ENCODE measurements around the gene OPTN.

OPTN gene

DNA sequence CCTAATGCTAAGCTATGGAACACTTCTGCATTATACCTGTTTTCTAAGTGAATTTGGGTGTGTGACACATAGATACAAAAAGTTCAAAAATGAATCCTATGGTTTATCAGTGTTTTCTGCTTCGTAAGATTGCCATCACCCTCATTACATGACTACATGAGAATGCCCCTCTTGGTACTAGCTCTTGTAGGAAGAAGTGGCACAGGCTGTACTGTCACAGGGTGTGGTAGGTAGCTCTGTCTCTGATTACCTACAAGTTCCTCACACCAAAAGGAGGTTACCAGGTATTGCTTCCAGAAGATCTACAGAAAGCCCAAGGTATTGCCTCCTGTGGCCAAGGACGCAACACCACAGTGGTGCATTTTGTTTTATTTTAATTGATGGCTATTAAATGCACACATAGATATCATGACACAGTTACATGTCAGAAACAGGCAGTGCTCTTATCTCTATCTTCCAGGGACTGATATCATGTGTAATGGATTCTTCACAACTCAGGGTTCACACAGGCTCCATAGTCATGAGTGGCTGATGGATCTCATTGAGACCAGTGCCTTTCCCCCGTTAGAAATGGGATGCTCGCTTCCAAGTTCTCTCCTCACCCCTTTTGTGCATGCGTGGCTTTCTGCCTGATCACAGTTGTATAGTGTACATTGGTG is 6.6 kb downstream of the OPTN start:
- no peak for TF ChIP-seq FOXP2 (optimal IDR thresholded peaks at IDR 0.05; ENCODE audit: control extremely low read depth, extremely low read length, insufficient read depth)
- no peak for TF ChIP-seq EZH2 (IDR thresholded peaks at IDR 0.05)
- TF ChIP-seq POLR2AphosphoS5 (IDR thresholded peaks at IDR 0.05; ENCODE audit: borderline replicate concordance, low read depth, low read length): no peak
- Histone ChIP-seq H3K9ac (ENCODE audit: insufficient read length) (no peak overlapping the region), H3K9me3 (ENCODE audit: low read depth, low read length) (no peaks in the 10 kb centered on the region), H3K27ac (no peak overlapping the region), H3K4me3 (no peak overlapping the region), H3K36me3 (ENCODE audit: insufficient read depth, low read length) (no peaks in the 10 kb centered on the region)
- DNase-seq (ENCODE audit: low read depth, low spot score): no peak

DNA sequence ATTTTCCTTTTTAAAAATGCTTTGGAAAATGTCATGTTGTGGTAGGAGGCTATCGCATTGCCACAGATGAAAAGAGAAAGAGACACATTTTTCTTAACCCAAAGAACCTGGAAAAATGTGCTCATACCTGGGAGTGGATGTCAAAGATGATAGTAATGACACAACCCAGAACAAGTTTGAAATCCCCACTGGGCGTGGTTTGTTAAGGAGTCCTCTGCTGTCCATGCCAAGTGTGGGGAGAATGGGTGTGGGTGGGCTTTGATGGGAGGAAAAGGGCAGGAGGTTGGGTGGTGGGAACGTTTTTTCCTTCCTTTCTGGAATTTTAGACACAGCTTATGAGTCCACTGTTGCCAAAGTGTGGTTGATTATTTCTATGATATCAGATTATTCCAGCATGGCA is 10.9 kb downstream of the OPTN start:
- Histone ChIP-seq H3K36me3 (ENCODE audit: insufficient read depth, low read length) (no peaks in the 10 kb centered on the region), H3K9ac (ENCODE audit: insufficient read length) (no peak overlapping the region), H3K27ac (no peak overlapping the region), H3K4me3 (no peak overlapping the region), H3K9me3 (ENCODE audit: low read depth, low read length) (no peaks in the 10 kb centered on the region)
- TF ChIP-seq EZH2 (IDR thresholded peaks at IDR 0.05) (no peak), FOXP2 (optimal IDR thresholded peaks at IDR 0.05; ENCODE audit: control extremely low read depth, extremely low read length, insufficient read depth) (no peak)
- no peak for DNase-seq (ENCODE audit: low read depth, low spot score)

DNA sequence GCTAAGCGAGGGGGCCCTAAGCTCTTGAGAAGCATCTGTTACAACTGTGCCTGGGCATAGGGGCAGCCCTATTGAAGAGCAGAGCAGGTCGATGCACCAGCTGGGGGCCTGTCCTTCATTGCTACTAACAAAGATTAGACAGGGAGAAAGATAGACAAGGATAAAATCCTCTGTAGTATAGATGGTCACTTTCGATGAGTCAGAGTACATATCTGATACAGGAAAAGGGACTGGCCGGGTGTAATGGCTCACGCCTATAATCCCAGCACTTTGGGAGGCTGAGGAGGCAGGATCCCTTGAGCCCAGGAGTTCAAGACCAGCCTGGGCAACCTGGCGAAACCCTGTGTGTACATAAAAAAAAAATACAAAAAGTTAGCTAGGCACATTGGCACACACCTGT is 13.6 kb downstream of the OPTN start:
- Histone ChIP-seq H3K9me3 (ENCODE audit: low read depth, low read length) (no peaks in the 10 kb centered on the region), H3K4me3 (no peak overlapping the region), H3K27ac (no peak overlapping the region), H3K36me3 (ENCODE audit: insufficient read depth, low read length) (no peaks in the 10 kb centered on the region), H3K9ac (ENCODE audit: insufficient read length) (no peak overlapping the region)
- TF ChIP-seq FOXP2 (optimal IDR thresholded peaks at IDR 0.05; ENCODE audit: control extremely low read depth, extremely low read length, insufficient read depth): no peak
- no peak for DNase-seq (ENCODE audit: low read depth, low spot score)

DNA sequence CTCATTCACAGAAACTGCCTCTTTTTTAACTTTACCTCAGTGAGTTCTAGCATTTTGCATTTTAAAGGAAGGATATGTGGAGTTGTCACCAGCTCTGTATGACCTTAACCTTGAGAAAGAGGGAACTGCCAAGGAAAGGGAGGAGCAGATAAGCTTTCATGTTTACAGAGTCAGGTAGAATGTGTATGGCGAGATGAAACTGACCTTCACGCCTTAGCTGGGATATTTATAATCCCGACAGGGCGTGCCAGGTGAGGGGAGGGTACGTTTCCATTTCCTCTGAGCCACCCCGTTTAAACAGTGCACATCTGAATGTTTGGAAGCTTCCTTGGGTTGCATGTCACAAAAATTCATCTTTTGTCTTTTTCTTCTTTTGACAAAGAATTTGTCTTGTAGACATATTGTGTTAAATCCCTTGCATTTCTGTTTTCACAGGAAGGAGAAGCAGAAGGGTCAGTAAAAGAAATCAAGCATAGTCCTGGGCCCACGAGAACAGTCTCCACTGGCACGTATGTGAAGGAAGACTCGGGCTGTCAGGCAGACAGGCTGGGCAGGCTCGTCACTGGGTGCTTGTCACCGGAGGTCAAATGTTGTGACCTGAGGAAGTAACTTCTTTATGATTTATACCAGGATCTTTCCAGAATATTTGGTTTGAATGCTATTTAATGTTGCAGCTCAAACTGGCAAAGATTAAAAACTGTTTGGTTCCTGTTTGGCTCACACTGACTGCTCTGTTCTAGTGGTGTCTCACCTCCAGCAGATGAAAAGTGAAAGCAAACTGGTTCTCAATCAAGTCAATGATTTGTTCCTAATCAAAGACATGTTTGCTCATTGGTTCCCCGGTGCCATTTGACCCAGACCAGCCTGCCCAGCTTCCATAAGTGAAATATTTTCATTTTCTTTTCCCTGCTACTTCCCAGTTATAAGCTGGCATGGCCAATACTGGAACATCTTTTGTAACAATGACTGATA is 16.2 kb downstream of the OPTN start:
- DNase-seq (ENCODE audit: low read depth, low spot score): no peak
- no peak for TF ChIP-seq FOXP2 (optimal IDR thresholded peaks at IDR 0.05; ENCODE audit: control extremely low read depth, extremely low read length, insufficient read depth)
- no peak for TF ChIP-seq POLR2AphosphoS5 (IDR thresholded peaks at IDR 0.05; ENCODE audit: borderline replicate concordance, low read depth, low read length)
- Histone ChIP-seq H3K9me3 (ENCODE audit: low read depth, low read length) (no peaks in the 10 kb centered on the region), H3K27ac (no peak overlapping the region), H3K9ac (ENCODE audit: insufficient read length) (no peak overlapping the region), H3K4me3 (no peak overlapping the region), H3K36me3 (ENCODE audit: insufficient read depth, low read length) (no peaks in the 10 kb centered on the region)

DNA sequence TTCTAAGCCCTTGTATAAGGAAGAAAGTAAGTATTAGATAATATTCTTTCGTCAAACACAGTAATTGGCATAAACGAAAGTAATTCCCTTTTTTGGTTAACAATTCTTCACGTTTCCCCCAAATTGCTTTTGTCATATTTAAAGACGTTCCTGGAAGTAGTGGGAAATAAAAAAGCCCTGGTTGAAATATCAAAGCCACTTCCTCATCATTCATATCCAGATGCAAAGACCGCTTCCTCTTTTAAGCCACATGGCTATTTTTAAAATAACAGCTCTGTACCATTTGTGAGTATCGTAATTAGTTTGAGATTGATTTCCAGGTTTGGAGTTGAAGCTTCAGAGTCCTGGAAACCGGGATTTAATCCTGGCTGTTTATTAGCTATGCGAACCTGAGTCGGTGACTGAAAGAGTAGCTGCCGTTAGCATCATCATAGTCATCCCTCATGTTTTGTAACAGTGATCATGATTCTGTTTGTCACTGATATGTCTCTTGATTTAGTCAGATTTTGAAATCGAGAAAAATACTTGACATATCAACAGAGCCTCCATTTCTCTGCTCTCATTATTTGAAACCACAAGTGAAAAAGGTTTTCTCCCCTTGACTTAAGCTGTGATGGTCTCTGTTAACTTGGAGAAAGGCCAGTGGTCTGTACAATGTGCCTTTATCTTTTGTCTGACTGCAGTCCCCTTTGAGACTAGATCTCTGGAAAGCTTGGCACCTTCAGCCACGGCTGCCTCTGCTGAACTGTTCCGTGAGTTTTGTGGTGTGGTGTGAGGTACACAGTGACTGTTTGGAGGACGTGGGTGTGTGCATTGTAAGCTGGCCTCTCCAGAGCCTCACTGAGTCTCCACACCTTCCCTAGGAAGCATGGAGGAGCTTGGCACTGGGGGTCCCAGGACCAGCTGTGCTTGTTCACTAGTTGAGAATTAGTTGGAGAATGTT is 18.1 kb downstream of the OPTN start:
- no peak for DNase-seq (ENCODE audit: low read depth, low spot score)
- Histone ChIP-seq H3K4me3 (no peak overlapping the region), H3K9me3 (ENCODE audit: low read depth, low read length) (no peaks in the 10 kb centered on the region), H3K27ac (no peak overlapping the region), H3K36me3 (ENCODE audit: insufficient read depth, low read length) (no peaks in the 10 kb centered on the region), H3K9ac (ENCODE audit: insufficient read length) (no peak overlapping the region)
- TF ChIP-seq EZH2 (IDR thresholded peaks at IDR 0.05) (no peak), POLR2AphosphoS5 (IDR thresholded peaks at IDR 0.05; ENCODE audit: borderline replicate concordance, low read depth, low read length) (no peak), FOXP2 (optimal IDR thresholded peaks at IDR 0.05; ENCODE audit: control extremely low read depth, extremely low read length, insufficient read depth) (no peak)

DNA sequence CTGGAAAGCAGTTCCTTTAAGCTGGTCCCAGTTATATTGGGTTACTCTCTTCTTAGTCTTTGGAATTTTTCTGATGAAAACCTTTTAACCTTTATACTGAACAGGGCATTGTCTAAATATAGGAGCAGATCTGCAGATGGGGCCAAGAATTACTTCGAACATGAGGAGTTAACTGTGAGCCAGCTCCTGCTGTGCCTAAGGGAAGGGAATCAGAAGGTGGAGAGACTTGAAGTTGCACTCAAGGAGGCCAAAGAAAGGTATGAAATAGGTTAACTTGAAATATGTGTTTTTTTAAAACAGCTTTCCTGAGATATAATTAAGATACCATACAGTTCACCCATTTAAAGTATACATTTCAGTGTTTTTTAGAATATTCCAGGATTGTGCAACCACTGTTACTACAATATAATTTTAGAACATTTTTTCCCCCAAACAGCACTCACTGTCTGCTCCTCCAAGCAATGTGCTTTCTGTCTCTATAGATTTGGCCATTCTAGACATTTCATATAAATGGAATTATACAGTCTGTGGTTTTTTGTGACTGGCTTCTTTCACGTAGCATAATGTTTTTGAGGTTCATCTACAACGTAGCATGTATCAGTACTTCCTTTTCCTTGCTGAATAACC is 18.9 kb downstream of the OPTN start:
- TF ChIP-seq POLR2AphosphoS5 (IDR thresholded peaks at IDR 0.05; ENCODE audit: borderline replicate concordance, low read depth, low read length) (no peak), FOXP2 (optimal IDR thresholded peaks at IDR 0.05; ENCODE audit: control extremely low read depth, extremely low read length, insufficient read depth) (no peak), EZH2 (IDR thresholded peaks at IDR 0.05) (no peak)
- Histone ChIP-seq H3K4me3 (no peak overlapping the region), H3K27ac (no peak overlapping the region), H3K9me3 (ENCODE audit: low read depth, low read length) (no peaks in the 10 kb centered on the region), H3K36me3 (ENCODE audit: insufficient read depth, low read length) (no peaks in the 10 kb centered on the region), H3K9ac (ENCODE audit: insufficient read length) (no peak overlapping the region)
- no peak for DNase-seq (ENCODE audit: low read depth, low spot score)

DNA sequence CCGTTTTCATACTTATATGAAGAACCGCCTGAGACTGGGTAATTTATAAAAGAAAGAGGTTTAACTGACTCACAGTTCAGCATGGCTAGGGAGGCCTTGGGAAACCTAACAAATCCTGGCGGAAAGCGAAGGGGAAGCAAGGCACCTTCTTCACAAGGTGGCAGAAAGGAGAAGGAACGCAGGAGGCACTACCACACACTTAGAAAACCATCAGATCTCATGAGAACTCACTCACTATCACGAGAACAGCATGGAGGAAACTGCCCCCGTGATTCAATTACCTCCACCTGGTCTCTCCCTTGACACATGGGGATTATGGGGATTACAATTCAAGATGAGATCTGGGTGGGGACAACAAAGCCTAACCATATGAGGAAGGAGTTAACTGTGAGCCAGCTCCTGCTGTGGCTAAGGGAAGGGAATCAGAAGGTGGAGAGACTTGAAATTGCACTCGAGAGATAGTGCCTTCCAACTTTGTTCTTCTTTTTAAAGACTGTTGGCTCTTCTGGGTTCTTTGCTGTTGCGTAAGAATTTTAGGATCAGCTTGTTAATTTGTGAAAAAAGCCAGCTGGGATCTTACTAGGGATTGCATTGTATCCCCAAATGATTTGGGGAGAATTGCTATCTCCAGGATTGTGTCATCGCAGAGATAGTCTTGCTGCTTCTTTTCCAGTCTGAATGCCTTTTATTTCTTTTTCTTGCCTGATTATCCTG is 21.0 kb downstream of the OPTN start:
- H3K9me3 ChIP-seq (ENCODE audit: low read depth, low read length): no peaks in the 10 kb centered on the region
- H3K4me3 ChIP-seq: no peak overlapping the region
- H3K9ac ChIP-seq (ENCODE audit: insufficient read length): no peak overlapping the region
- no peak for TF ChIP-seq EZH2 (IDR thresholded peaks at IDR 0.05)
- DNase-seq (ENCODE audit: low read depth, low spot score): no peak
- H3K36me3 ChIP-seq (ENCODE audit: insufficient read depth, low read length): no peaks in the 10 kb centered on the region
- H3K27ac ChIP-seq: no peak overlapping the region
